GM12878 (cell line): ENCODE measurements around the gene TIFAB. TPM values are rescaled to one million over a fixed set of nuclear protein-coding genes. Genes with fewer than 3 reads are reported as not detected.

ENCODE experiments used
- NFXL1 ChIP-seq: fragments of 450-650 bp; IDR thresholded peaks from 2 replicates; pipeline ENCODE4 v1.6.1; 2017; ENCODE audit warnings: antibody characterized with exemption, mild to moderate bottlenecking, borderline replicate concordance
- polyA plus RNA-seq, 11 experiments: library from polyadenylated mRNA; depleted of rRNA in 4 of 11; unstranded in 6 of 11; stranded (reverse) in 5 of 11; fragments of >200 nt; fragmentation: Nextera tagmentation in 4 of 11; fragmentation: Illumina TruSeq in 1 of 11; extraction: Ambion mirVana in 4 of 11; extraction: Trizol in 1 of 11; gene quantifications; 1 replicate in 1 of 11; 2 replicates in 10 of 11; pipeline versions ENCODE4 v1.2.1 to v1.2.3, GENCODE V29; 2011 to 2016; ENCODE audit warnings: inconsistent platforms in 2 of 11, missing spikeins in 2 of 11, low read depth in 1 of 11
- total RNA-seq, 4 experiments: library from RNA; depleted of rRNA in 3 of 4; stranded (reverse); fragments of >200 nt in 3 of 4; fragmentation: Illumina TruSeq in 1 of 4; extraction: Trizol in 1 of 4; gene quantifications; 2 replicates each; pipeline versions ENCODE4 v1.2.1 to v1.2.3, GENCODE V29; 2013 to 2021
- TF ChIP-seq, protein P1 (sequence below): fragments of 150-350 bp; IDR thresholded peaks from 2 replicates; pipeline ENCODE4 v1.6.1; 2014; ENCODE audit warnings: mild to moderate bottlenecking, low read depth, low read length
- TF ChIP-seq, protein P2 (sequence below): fragments of 450-650 bp; IDR thresholded peaks from 2 replicates; pipeline ENCODE4 v1.6.1; 2016; ENCODE audit warnings: mild to moderate bottlenecking, moderate library complexity, borderline replicate concordance

The TIFAB gene
- total and polyA plus RNA-seq, 10 of the 15 experiments (the other 5 are each of a cell fraction or from before 2014, with no cell fraction given) = not detected

DNA sequence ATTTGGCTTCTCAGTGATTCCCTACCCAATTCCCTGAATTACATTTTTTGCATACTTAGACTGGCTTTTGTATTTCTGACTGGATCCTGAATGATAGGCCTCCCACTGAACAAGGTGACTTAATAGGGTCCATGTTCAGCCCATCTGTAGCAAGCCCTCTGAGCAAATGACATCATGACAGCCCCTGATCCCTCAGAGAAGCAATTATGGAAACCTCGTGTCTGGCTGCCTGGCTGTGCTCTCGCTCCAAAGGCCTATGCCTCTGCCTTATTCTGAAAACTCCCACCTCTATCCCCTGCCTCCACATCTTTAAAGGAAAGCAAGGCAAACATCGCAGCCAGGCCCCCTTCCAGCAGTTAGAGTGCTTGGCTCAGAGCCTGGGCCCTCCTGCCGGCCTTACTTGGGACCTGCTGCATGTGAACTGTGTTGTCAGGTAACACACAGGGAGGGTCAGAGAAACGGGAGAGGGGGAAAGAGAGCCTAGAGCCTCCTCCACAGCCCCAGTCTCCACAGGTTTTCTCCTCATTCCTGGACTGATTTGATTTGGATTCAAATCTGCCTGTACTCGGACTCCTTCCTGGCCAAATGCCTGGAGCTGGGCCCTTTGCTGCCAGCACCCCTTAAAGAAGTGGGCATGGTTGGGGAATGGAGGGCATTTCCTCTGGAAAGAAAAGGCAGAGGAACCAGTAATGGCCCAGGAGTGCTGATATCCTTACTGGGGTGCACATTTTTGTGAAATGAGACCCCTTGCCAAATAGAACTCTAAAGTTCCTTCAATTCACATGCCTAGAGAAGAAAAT is 8.8 kb downstream of the TIFAB start (continued):
- TF ChIP-seq, protein P1, sequence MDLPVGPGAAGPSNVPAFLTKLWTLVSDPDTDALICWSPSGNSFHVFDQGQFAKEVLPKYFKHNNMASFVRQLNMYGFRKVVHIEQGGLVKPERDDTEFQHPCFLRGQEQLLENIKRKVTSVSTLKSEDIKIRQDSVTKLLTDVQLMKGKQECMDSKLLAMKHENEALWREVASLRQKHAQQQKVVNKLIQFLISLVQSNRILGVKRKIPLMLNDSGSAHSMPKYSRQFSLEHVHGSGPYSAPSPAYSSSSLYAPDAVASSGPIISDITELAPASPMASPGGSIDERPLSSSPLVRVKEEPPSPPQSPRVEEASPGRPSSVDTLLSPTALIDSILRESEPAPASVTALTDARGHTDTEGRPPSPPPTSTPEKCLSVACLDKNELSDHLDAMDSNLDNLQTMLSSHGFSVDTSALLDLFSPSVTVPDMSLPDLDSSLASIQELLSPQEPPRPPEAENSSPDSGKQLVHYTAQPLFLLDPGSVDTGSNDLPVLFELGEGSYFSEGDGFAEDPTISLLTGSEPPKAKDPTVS = no peak
- TF ChIP-seq, protein P2, sequence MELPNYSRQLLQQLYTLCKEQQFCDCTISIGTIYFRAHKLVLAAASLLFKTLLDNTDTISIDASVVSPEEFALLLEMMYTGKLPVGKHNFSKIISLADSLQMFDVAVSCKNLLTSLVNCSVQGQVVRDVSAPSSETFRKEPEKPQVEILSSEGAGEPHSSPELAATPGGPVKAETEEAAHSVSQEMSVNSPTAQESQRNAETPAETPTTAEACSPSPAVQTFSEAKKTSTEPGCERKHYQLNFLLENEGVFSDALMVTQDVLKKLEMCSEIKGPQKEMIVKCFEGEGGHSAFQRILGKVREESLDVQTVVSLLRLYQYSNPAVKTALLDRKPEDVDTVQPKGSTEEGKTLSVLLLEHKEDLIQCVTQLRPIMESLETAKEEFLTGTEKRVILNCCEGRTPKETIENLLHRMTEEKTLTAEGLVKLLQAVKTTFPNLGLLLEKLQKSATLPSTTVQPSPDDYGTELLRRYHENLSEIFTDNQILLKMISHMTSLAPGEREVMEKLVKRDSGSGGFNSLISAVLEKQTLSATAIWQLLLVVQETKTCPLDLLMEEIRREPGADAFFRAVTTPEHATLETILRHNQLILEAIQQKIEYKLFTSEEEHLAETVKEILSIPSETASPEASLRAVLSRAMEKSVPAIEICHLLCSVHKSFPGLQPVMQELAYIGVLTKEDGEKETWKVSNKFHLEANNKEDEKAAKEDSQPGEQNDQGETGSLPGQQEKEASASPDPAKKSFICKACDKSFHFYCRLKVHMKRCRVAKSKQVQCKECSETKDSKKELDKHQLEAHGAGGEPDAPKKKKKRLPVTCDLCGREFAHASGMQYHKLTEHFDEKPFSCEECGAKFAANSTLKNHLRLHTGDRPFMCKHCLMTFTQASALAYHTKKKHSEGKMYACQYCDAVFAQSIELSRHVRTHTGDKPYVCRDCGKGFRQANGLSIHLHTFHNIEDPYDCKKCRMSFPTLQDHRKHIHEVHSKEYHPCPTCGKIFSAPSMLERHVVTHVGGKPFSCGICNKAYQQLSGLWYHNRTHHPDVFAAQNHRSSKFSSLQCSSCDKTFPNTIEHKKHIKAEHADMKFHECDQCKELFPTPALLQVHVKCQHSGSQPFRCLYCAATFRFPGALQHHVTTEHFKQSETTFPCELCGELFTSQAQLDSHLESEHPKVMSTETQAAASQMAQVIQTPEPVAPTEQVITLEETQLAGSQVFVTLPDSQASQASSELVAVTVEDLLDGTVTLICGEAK = no peak
- TF ChIP-seq NFXL1 = no peak
